NOMO-1 (cell line): ENCODE data around the gene DPAGT1.

Experiments
- DNase-seq, 2 experiments: peaks; one replicate each; lab custom pipeline; 2025; ENCODE audit not compliant: unreplicated experiment in 2 of 2; lab: John Stamatoyannopoulos, UW

Gene DPAGT1

DNA sequence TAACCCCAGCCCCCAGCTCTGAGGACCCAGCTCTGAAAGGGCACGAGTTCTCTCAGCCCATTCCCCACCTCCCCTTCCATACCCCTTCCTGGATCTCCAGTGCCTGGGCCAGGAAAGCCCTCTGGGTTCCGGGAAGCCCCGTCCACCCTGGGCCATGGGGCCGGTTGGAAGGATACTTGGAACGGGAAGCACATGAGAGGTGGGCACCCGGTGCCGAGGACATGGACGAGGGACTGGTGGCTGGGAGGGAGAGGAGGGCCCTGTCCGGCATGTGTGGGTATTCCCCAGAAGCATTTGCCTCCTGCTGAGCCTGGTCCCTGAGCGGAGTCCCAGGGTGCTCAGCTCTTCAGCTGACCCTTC is 14.6 kb upstream of the DPAGT1 start:
- DNase-seq, result no peak

DNA sequence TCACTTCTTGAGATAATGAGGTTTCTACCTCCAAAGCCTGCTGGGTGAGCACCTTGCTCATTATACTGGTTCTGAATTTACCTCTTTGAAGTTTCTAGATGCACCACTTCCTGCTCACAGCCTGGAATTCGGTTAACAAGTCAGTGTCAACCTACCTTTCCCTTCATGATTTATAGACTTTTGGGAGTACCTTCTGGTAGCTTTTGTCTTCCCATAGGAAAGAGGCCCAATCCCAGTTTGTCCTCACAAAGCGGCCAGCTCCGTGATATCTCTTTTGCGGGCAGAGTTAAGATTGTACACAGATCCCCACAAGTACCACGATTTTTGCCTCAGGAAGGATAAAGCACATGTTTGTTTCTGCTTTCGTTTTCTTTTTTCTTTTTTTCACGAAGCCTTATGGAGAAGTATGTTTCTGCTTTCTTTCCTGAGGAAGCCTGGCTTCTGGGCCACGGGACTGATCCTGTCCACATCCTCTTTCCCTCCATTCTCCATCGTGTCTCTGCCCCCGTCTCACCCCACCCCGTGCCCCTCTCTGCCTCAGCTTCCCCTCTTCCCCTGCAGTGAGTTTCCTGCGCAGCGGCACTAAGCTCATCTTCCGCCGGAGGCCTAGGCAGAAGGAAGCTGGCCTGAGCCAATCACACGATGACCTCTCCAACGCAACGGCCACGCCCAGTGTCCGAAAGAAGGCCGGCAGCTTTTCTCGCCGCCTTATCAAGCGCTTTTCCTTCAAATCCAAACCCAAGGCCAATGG is 14.0 kb upstream of the DPAGT1 start:
- DNase-seq, result peak; percentile 67 to 71

DNA sequence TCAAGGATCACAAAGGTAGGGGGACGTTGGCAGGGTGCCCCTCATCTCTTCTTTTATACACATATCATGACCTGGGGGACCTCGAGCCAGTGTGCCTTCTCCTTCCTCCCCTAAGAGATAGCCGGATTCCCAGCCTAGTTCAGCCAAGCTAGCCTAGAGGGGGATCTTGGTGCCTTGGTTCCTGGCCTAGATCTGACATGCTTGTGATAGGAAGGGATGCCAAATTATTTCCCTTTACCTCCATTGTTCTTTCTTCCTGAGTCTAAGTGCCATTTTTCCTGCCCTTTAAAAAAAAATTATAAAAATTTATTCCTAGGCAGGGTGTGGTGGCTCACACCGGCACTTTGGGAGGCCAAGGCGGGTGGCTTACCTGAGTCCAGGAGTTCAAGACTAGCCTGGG is 12.7 kb upstream of the DPAGT1 start:
- no peak for DNase-seq

DNA sequence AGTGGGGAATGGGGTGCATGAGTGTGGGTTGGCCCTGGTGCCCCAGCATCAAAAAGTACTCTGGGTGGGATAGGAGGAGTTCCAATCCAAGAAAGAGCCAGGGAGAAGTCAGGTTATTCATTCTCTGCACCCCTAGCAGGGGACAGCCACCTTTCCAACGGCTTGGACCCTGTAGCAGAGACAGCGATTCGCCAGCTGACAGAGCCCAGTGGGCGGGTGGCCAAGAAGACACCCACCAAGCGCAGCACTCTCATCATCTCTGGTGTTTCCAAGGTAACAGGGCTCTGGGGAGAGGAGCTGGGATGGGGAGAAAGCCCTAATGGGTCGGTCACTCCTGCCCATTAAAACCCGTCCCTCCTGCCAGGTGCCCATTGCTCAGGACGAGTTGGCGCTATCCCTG is 12.1 kb upstream of the DPAGT1 start:
- DNase-seq, result no peak

DNA sequence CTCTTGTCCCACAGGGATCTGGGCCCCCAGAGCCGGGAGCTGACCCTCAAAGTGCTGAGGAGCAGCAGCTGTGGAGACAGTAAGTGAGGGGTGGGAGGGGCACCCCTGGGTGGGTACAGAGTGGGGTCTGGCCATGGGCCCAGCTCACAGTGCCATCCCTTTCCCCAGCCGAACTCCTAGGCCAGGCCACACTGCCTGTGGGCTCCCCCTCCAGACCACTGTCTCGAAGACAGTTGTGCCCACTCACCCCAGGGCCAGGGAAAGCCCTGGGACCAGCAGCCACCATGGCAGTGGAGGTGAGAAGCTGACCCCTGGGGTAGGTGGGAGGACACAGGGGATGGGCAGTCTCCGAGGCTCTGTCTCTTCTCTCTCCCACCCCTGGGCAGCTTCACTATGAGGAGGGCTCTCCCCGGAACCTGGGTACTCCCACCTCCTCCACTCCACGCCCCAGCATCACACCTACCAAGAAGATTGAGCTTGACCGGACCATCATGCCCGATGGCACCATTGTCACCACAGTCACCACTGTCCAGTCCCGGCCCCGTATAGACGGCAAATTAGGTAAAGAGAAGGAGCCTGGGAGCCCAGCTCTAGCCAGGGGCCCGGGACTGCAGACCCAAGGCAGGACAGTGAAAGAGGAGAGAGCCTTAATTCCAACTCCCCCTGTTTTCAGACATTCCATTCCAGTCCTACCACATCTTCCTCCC is 10.8 kb upstream of the DPAGT1 start:
- no peak for DNase-seq

DNA sequence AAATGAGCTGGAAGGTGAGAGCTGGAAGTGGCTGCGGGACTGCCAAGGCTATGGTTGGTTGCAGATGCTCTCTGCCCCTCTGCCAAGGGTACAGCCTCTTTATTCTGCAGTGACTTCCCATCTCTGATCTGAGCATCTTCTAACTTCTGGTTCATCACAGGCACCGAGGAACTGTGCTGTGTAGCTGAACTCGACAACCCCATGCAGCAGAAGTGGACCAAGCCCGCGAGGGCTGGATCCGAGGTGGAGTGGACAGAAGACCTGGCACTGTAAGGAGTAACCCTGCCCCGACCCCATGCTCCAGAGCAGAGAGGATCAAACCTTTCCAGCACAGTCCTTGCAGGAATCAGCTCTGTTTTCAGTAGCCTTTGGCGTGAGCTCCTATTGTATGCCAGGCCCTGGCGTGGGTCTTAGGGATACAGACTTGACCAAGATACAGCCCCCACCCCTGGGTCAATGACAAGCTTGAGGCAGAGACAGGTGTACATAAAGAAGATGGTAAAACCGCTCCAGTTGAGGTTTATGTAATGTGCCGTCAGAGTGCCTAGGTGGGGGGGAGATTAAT is 9.8 kb upstream of the DPAGT1 start:
- no peak for DNase-seq

DNA sequence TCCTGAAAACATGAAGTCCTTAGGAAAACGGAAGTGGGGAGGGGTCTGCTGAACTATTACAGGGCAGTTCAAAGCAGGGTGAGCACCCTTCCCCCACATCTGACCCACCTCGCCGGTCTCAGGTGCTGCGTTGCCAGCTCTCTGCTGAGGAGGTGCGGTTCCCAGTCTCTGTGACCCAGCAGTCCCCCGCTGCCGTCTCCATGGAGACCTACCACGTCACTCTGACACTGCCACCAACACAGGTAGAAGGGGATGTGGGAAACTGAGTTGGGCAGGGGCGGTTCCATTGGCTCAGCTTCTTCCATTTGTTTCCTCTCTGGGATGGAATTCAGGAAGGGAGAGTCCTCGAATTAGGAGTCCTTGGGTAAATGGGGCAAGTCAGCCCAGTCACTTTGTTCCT is 8.8 kb upstream of the DPAGT1 start:
- DNase-seq, result no peak

DNA sequence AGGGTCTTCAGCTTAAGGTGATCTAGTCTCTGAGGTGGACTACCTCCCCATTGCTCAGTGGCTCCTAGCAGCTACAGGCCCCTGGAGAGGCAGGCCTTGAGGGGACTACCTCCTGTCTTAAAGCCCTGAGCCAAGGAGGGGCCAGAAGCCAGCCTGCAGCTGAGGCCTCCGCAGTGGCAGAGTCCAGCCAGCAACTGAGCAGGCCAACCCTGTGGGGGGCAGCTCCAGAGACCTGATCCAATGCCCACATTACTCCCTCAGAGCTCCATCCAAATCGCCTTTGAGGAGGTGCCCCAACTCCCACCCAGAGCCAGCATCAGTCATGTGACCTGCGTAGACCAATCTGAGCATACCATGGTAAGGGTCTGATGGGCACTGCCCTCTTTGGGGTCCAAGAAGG is 8.2 kb upstream of the DPAGT1 start:
- no peak for DNase-seq

DNA sequence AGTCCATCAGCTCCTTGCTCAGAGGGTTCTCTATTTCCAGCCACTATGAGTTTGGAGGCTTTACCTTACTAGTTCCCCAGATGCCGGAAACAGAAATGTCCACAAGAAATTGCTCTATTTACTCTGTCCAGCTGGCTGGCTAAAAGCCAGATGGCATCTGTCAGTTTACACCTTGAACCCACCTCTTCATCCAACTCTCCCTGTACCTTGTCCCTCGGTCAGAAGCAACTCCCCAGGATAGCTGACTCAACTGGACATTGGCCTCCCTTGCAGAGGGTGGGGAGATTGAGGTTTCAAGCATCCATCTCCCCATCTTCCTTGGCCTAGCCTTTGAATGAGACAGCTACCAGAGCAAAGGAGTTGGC is 7.2 kb upstream of the DPAGT1 start:
- no peak for DNase-seq

DNA sequence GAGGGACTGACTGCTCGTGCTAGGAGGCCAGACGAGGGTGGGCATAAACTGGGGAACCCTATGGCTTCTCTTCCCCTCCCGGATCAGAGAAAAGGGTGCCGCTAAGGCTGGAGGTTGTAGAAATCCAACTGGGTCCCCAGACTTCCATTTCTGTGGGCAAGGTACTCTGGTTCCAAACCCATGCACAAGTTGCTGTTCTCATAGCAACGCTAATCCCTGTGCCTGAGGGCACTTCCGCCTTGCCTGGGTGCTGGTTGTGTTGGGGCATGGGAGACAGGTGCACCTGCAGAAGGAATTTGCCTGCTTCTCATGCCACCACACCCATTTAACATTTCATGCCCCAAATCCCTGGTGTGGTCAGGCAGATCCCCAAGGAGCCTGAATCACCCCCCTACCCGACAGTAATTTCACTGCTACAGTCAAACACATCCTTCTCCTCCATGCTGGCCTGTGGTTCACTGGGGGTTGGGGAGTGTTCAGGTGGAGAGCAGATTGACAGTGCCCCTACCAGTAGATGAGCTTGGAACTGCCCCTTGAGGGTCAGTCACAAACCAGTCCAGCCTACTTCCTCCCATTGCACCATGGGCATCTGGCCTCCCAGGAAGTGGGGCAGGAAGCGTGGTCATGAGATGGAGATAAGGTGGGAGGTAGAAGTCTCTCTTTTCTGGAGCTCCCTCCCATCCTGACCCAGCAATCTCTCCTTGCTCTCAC is 6.6 kb upstream of the DPAGT1 start:
- DNase-seq, result peak; percentile 26 to 38

DNA sequence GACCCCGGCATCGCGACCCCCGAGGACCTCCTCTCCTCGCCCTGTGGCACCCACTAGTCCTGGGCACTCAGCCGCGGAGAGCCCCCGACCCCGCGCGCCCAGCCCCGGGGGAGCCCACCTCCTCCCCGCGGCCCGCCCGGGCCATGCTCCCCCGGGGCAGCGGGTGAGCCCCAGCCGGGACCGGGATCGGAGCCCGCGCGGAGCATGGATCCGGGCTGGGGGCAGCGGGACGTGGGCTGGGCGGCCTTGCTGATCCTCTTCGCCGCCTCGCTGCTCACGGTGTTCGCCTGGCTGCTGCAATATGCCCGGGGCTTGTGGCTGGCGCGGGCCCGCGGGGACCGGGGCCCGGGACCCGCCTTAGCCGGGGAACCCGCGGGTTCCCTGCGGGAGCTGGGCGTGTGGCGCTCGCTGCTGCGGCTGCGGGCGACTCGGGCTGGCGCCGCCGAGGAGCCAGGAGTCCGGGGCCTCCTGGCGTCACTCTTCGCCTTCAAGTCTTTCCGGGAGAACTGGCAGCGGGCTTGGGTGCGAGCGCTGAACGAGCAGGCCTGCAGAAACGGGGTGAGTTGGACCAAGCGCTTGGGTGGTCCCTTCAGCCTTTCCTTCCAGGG is 6.0 kb upstream of the DPAGT1 start:
- DNase-seq, result no peak

DNA sequence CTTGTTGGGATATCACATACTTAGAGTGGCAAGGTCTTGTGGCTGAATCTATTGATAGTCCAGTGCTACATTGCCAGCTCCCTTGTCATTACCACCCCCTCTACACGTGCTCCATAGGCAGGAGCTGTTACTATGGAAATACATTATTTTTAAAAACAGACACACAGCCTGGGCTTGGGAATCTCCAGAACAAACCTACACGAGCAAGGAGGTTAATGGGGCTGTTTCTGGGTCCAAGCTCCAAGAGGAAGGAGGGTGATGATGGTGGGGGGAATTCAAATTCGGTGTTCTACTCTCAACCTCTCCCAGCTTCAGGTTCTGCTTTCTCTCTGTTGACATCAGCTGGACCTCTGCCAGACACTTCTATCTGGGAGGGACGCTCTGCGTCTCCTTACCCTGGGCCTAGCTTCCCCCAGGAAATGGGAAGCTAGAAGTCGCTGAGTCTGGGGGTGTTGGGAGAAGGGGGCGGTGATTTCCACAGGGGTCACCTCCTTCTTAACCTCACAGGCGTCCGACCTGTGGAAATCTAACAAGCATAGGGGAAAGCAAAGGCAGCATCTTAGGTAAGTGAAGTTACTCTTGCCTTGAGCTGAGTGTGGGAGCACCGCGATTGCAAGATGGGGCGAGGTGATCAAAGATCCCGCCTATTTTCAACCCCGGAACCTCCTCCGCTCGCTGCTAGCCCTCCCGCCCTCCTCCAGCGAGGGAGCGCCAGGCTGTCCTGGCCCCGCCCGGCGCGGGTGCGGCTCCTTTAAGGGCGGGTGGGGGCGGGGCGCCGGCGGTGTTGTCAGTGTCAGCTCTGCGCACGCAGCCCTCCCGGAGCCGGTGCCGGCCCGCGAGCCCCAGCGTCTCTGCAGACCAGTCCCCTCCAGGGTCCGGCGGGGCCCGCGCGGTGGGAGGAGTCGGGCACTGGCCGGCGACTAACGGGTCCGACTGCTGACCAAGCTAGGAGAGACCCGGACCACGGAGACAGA is 5.2 kb upstream of the DPAGT1 start, which contains the start of gene C2CD2L:
TSS of gene C2CD2L (plus strand) at position 781 of the 974 bp plus-strand sequence. CDS start 398 bp downstream, outside the sequence.
- DNase-seq, result peak; percentile 85 to 88

DNA sequence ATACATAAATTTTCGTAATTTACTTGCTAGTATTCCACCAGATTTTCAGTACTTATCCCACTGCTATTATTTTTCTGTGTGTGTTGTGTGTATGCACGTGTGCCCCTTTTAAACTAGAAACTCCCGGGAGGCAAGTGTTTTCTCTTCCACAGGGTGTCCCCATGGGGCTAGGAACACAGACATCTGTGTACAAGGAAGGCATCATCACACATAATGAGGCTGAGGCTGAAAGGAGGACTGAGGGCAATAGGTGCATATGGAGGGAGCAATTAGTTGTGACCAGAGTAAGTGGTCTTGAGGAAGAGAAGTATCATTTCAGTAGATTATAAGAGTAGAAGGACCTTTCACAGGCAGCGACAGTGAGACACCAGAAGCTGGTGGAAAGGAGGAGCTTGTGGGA is 2.1 kb upstream of the DPAGT1 start:
- DNase-seq, result no peak

DNA sequence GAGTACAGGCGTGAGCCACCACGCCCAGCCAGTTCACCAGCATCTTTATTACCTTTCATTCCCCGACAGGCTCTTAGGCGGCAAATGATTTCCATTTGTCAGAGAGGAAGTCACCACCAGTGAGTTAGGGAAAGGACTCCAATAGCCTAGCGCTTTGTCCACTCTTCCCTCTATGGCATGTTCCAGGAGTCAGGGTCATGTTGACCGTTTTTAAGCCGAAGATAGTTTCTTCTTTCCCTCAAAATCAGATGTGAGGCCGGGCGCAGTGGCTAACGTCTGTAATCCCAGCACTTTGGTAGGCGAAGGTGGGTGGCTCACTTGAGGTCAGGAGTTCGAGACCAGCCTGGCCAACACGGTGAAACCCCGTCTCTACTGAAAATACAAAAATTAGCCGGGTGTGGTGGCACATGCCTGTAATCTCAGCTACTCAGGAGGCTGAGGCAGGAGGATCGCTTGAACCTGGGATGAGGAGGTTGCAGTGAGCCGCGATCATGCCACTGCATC is 1.6 kb upstream of the DPAGT1 start:
- DNase-seq, result peak in 1 of 2 experiments; percentile 25

DNA sequence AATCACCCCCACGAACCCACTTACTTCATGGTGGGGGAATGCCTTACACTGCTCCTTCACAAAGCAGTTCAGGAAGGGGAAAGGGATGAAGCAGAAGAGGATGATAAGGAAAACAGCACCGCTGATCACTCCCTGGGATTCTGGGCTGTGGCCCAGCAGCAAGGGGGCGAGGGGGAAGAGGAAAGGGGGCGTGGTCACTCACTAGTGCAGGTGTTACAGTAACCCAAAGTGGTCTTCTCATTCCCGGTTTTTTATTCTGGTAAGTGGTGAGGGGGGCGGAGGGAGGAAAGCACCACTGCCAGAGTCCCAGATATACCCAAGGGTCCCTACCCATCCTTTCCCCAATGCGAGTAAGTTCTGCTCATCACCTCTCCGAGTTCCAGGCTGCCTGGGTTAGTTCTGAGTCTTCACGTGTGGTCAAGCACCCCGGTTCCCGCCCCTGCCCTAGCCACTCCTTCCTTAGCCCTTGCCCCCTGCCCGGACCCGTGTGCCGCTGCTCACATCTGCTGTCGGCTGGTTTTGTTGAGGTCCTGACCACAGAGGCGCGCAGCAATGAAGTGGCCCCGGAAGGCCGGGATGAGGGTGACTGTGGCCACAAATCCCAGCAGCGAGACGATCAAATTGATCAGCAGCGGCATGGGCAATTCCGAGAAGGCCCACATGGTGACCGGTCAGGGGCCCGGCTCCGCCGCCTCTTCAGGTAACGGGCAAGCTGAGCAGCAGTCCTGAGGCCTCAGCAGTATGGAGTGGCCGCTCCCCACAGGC is 477 bp downstream of the DPAGT1 start:
- peak in 1 of 2 experiments; percentile 39 for DNase-seq

DNA sequence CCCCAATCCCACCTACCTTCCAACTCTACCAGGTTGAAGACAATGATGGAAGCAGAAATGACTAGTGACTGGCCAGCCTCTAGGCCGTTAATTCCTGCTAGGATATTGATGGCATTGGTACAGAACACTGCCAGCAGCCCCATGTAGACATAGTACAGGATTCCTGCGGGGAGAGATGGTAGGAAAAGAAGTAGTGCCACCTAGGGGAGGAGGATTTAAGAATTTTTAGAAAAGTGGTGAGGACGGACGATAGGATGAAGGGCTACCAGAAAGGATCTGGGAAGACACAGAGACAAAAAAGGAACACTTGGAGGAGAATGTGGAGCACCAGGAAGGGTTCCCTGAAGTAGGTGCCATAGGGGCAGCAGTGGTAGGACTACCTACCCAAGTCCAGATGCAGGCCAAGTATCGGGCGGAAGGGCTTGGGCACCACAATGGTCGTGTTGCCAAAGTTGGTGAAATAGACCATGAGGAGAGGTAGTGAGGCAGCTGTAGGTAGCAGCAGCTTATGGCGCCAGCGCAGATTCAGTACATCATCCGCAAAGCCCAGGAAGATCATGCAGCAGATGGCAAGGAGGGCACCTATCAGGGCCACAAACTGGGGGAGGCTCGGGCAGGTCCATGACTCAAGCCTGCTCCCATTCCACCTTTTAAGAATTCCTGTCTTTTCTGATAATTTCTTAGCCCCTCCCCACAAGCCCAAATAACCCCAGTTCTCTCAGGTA is 1.2 kb downstream of the DPAGT1 start:
- DNase-seq, result peak in 1 of 2 experiments; percentile 8

DNA sequence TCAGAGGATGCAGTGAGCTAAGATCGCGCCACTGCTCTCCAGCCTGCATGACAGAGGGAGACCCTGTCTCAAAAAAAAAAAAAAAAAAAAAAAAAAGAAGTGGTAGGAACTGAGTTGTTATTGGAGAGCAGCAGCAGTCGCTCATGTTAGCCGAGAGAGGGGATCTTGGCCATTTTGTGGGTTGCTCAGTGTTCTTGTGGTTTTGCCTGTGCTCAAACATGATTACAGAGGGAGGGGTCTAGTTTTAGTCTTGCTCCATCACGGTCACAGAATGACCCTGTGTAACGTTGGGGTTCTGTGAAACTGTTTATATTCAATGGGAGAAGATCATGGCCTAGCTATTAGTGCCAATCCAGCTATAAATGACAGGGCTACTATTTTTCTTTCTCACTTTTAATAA is 1.9 kb downstream of the DPAGT1 start:
- DNase-seq, result no peak
